HAP-1 (cell line): ENCODE measurements around the gene TCTN2.
A peak's percentile ranks its signal among the peaks of the same experiment; 100 is the strongest.

ENCODE experiments used
- DNase-seq, 2 experiments: peaks; one replicate each; pipeline ENCODE4 v3.0.0-alpha.2; 2016 to 2020; ENCODE audit warnings: low spot score in 2 of 2
- H3K27me3 ChIP-seq: fragments of 250-450 bp; sonication (Bioruptor Pico); 2 replicates; pipeline ENCODE4 v1.5.1; 2020; ENCODE audit warnings: low read depth, mild to moderate bottlenecking, moderate library complexity
- H3K36me3 ChIP-seq: fragments of 250-450 bp; sonication (Bioruptor Pico); replicated peaks from 2 replicates; pipeline ENCODE4 v1.5.1; 2020; ENCODE audit warnings: mild to moderate bottlenecking
- H3K4me1 ChIP-seq: fragments of 250-450 bp; sonication (Bioruptor Pico); 2 replicates; pipeline ENCODE4 v1.5.1; 2020; ENCODE audit warnings: mild to moderate bottlenecking
- H3K4me3 ChIP-seq: fragments of 250-450 bp; sonication (Bioruptor Pico); 2 replicates; pipeline ENCODE4 v1.5.1; 2020; ENCODE audit warnings: mild to moderate bottlenecking, moderate library complexity
- H3K9me3 ChIP-seq: fragments of 250-450 bp; sonication (Bioruptor Pico); 2 replicates; pipeline ENCODE4 v1.5.1; 2020; ENCODE audit warnings: mild to moderate bottlenecking, moderate library complexity
- in situ Hi-C: fragments of 300-500 bp; cut with MboI; formaldehyde crosslinking; loops from 3 replicates; pipeline ENCODE4 v1.14.3; 2020; ENCODE audit warnings: low sequenced_read_pairs, inconsistent platforms, mixed read lengths

The TCTN2 gene

GRCh38 chr12:123712780-123713319, 41.9 kb downstream of the TCTN2 start:
- Histone ChIP-seq H3K4me3 (peak overlapping the region; percentile 88), H3K27me3 (no peaks in the 10 kb centered on the region), H3K9me3 (no peaks in the 10 kb centered on the region), H3K4me1 (peaks cover 2% of the 10 kb centered on the region; the same call in 1 of the 2 replicates), H3K36me3 (peaks cover 7% of the 10 kb centered on the region)
- peak in 1 of 2 experiments; percentile 17 for DNase-seq
- in situ Hi-C loops = no loop called here

GRCh38 chr12:123713398-123713797, 42.5 kb downstream of the TCTN2 start:
- Histone ChIP-seq H3K4me3 (peak overlapping the region; percentile 88), H3K9me3 (no peaks in the 10 kb centered on the region), H3K36me3 (peaks cover 7% of the 10 kb centered on the region), H3K4me1 (peaks cover 2% of the 10 kb centered on the region; the same call in 1 of the 2 replicates), H3K27me3 (no peaks in the 10 kb centered on the region)
- in situ Hi-C loops = no loop called here
- DNase-seq = peak; percentile 28 to 32

- H3K4me3 ChIP-seq = peak overlapping the region; percentile 88
- peaks cover 2% of the 10 kb centered on the region; the same call in 1 of the 2 replicates for H3K4me1 ChIP-seq
- no peaks in the 10 kb centered on the region for H3K27me3 ChIP-seq
- H3K9me3 ChIP-seq = no peaks in the 10 kb centered on the region
- DNase-seq = no peak
- in situ Hi-C loops = no loop called here
- H3K36me3 ChIP-seq = peaks cover 7% of the 10 kb centered on the region
These were observed 43.1 kb downstream of the TCTN2 start for GRCh38 chr12:123713823-123714585.

GRCh38 chr12:123715195-123715594, 44.3 kb downstream of the TCTN2 start:
- Histone ChIP-seq H3K27me3 (no peaks in the 10 kb centered on the region), H3K4me1 (peaks cover 2% of the 10 kb centered on the region; the same call in 1 of the 2 replicates), H3K36me3 (peaks cover 15% of the 10 kb centered on the region), H3K4me3 (no peak overlapping the region), H3K9me3 (no peaks in the 10 kb centered on the region)
- in situ Hi-C loops = no loop called here
- no peak for DNase-seq

GRCh38 chr12:123717350-123717749, 46.4 kb downstream of the TCTN2 start:
- no peak for DNase-seq
- Histone ChIP-seq H3K4me1 (peaks cover 2% of the 10 kb centered on the region; the same call in 1 of the 2 replicates), H3K9me3 (no peaks in the 10 kb centered on the region), H3K4me3 (no peak overlapping the region), H3K36me3 (peaks cover 26% of the 10 kb centered on the region), H3K27me3 (no peaks in the 10 kb centered on the region)
- in situ Hi-C loops = no loop called here

- no peaks in the 10 kb centered on the region for H3K9me3 ChIP-seq
- in situ Hi-C loops = no loop called here
- H3K4me1 ChIP-seq = peaks cover 2% of the 10 kb centered on the region; the same call in 1 of the 2 replicates
- peaks cover 28% of the 10 kb centered on the region for H3K36me3 ChIP-seq
- no peak for DNase-seq
- H3K27me3 ChIP-seq = no peaks in the 10 kb centered on the region
- H3K4me3 ChIP-seq = no peak overlapping the region
These were observed 49.4 kb downstream of the TCTN2 start for GRCh38 chr12:123720141-123720814.

- Histone ChIP-seq H3K4me3 (no peak overlapping the region), H3K36me3 (peaks cover 33% of the 10 kb centered on the region), H3K4me1 (peaks cover 2% of the 10 kb centered on the region; the same call in 1 of the 2 replicates), H3K9me3 (no peaks in the 10 kb centered on the region), H3K27me3 (no peaks in the 10 kb centered on the region)
- DNase-seq = no peak
- in situ Hi-C loops = no loop called here
These were observed 50.3 kb downstream of the TCTN2 start for GRCh38 chr12:123721245-123721644.

GRCh38 chr12:123723011-123723410, 52.1 kb downstream of the TCTN2 start:
- H3K4me3 ChIP-seq = no peak overlapping the region
- peaks cover 47% of the 10 kb centered on the region for H3K36me3 ChIP-seq
- no peak for DNase-seq
- H3K9me3 ChIP-seq = no peaks in the 10 kb centered on the region
- H3K4me1 ChIP-seq = no peaks in the 10 kb centered on the region
- in situ Hi-C loops = no loop called here
- H3K27me3 ChIP-seq = no peaks in the 10 kb centered on the region

- Histone ChIP-seq H3K4me3 (no peak overlapping the region), H3K9me3 (no peaks in the 10 kb centered on the region), H3K36me3 (peaks cover 48% of the 10 kb centered on the region), H3K27me3 (no peaks in the 10 kb centered on the region), H3K4me1 (no peaks in the 10 kb centered on the region)
- in situ Hi-C loops = no loop called here
- no peak for DNase-seq
These were observed 52.9 kb downstream of the TCTN2 start for GRCh38 chr12:123723765-123724164.

- H3K36me3 ChIP-seq = peaks cover 41% of the 10 kb centered on the region
- H3K9me3 ChIP-seq = no peaks in the 10 kb centered on the region
- H3K4me1 ChIP-seq = no peaks in the 10 kb centered on the region
- no peak overlapping the region for H3K4me3 ChIP-seq
- no peaks in the 10 kb centered on the region for H3K27me3 ChIP-seq
- in situ Hi-C loops = no loop called here
- no peak for DNase-seq
These were observed 55.3 kb downstream of the TCTN2 start for GRCh38 chr12:123726244-123726643.

- H3K27me3 ChIP-seq = no peaks in the 10 kb centered on the region
- H3K9me3 ChIP-seq = no peaks in the 10 kb centered on the region
- peaks cover 41% of the 10 kb centered on the region for H3K36me3 ChIP-seq
- no peak overlapping the region for H3K4me3 ChIP-seq
- in situ Hi-C loops = no loop called here
- no peaks in the 10 kb centered on the region for H3K4me1 ChIP-seq
- DNase-seq = no peak
These were observed 56.0 kb downstream of the TCTN2 start for GRCh38 chr12:123726962-123727361.

- peaks cover 38% of the 10 kb centered on the region for H3K36me3 ChIP-seq
- in situ Hi-C loops = no loop called here
- no peak overlapping the region for H3K4me3 ChIP-seq
- no peaks in the 10 kb centered on the region for H3K27me3 ChIP-seq
- no peak for DNase-seq
- H3K4me1 ChIP-seq = no peaks in the 10 kb centered on the region
- H3K9me3 ChIP-seq = no peaks in the 10 kb centered on the region
These were observed 57.0 kb downstream of the TCTN2 start for GRCh38 chr12:123727878-123728277.

- no peak overlapping the region for H3K4me3 ChIP-seq
- no peaks in the 10 kb centered on the region for H3K4me1 ChIP-seq
- H3K27me3 ChIP-seq = no peaks in the 10 kb centered on the region
- DNase-seq = no peak
- H3K9me3 ChIP-seq = no peaks in the 10 kb centered on the region
- H3K36me3 ChIP-seq = peaks cover 57% of the 10 kb centered on the region
- in situ Hi-C loops = no loop called here
These were observed 60.7 kb downstream of the TCTN2 start for GRCh38 chr12:123731596-123731995.

- DNase-seq = no peak
- H3K36me3 ChIP-seq = peaks cover 59% of the 10 kb centered on the region
These were observed 61.3 kb downstream of the TCTN2 start for GRCh38 chr12:123732251-123732650.

More at GRCh38 chr12:123732251-123732650, 61.3 kb downstream of the TCTN2 start:
- no peaks in the 10 kb centered on the region for H3K4me1 ChIP-seq
- in situ Hi-C loops = no loop called here
- no peaks in the 10 kb centered on the region for H3K27me3 ChIP-seq
- H3K4me3 ChIP-seq = no peak overlapping the region
- H3K9me3 ChIP-seq = no peaks in the 10 kb centered on the region
